Erythroblast (primary cell): ENCODE measurements around the gene EGLN1.

Experiments
- DNase-seq, 2 experiments: peaks; one replicate each; lab custom pipeline; 2025; lab: John Stamatoyannopoulos, UW
- GATA1 ChIP-seq: IDR thresholded peaks from 2 replicates; pipeline ENCODE4 v1.6.1; 2011; ENCODE audit warnings: low read depth, mild to moderate bottlenecking, control low read depth, low read length, moderate library complexity
- POLR2A ChIP-seq: IDR thresholded peaks from 2 replicates; pipeline ENCODE4 v1.6.1; 2011; ENCODE audit warnings: mild to moderate bottlenecking, low read length

Gene EGLN1

DNA sequence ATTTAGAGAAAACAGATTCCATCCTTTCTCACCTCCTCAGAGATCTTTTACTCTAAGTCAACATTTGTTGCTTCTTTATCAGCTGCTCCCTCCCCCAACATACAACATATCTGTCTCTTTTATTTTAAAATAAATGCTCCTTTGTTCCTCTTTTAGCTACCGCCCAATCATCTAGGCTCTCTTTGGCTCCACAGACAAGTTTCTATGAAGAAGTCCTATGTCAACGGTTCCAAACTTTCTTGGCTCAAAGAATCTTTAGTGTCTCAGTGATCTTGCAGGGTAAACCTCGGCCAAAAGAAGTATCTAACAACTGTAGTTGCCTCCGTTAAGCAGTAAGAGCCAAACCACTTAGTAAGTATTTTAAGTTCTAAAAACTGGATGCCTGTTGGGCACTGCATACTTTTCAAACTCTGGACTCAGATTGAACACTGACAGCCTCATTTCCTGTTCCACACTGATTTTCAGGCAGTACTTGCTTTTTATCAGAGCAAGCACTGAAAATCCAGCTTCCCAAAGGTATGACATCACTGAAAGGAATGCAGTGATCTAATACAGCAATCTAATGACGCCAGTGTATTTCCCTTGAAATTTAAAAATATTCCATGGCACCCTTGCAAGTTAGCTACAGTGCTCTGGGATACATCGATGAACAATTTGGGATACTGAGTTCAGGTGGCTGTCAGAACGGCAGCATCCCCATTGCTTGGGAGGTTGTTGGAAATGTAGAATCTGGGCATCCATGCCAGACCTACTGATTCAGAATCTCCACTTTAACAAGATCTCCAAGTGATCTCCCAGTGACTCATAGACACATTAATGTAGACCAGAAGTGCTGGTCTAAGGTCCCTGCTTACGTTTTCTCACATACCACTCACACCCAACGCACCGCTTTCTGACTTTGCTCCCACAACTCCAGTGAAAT lies 26.8 kb downstream of the EGLN1 start:
- no peak for TF ChIP-seq POLR2A
- no peak for TF ChIP-seq GATA1
- no peak for DNase-seq

DNA sequence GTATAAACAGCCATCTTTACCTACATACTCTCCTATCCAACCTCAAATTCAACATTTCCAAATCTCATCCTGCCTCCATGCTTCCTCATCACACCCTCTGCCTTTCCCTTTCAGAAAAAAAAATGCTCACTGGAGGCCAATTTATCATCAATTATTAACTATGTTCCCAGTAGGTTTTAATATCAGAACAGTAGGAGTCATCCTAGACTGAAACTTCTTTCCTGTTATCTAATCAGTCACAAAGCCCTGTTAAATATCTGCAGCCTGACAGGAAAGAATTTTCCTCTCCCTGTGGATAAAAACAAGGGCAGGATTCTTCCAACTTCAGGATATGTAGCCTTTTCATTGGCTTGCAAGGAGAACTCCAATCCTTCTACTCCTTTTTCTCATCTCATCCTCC lies 28.4 kb downstream of the EGLN1 start:
- no peak for DNase-seq
- no peak for TF ChIP-seq POLR2A
- TF ChIP-seq GATA1, result no peak

DNA sequence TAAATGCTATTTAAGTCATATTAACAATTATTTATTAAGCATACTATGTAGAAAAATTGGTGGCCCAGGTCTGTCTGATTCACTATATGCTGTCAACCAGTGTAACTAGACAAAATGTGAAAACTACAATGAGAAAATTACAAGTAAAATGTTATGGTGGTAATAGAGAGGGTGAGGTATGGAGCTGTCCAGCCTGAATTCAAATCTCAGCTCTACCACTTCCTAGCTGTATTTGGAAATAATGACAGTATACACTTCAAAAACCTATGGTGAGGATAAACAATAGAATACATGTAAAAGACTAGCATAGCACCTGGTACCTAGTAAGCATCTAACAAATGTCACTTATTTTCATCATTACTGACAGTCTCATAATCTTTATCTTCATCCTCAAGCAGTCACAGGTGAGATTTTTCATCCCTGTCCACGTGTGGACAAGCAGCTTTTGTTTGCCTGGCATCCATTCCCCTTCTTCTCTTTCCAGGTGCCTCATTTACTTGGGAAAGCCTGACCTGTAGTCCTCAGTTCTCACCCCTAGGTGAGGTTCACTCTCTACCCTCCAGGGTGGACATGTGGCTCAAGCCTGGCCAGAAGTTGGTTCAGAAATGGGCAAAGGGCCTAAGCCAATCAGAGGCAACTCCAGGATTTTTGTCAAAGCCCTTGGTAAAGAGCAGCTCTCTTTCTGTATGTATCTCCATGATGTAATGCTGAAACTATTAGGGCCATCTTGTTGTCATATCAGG lies 29.5 kb downstream of the EGLN1 start:
- no peak for TF ChIP-seq GATA1
- no peak for TF ChIP-seq POLR2A

DNA sequence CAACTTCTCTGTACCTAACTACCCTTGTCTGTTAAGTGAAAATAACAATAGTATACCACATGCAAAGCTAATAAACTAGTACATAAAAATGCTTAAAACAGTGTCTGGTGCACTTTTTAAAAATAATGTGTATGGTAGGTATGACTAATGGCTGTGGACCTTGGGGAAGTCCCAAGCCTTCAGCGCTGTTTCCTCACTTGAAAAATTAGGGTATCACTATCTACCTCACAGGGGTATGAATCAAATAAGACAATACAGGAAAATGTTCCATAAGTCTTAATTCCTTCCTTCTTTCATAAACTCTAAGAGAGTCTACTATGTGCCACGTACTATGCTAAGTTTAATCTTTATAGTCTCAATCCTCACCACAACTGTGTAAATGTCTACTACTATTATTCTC lies 32.0 kb downstream of the EGLN1 start:
- no peak for TF ChIP-seq POLR2A
- DNase-seq, result no peak

More for the DNA sequence above, 29.5 kb downstream of the EGLN1 start:
- DNase-seq, result no peak

DNA sequence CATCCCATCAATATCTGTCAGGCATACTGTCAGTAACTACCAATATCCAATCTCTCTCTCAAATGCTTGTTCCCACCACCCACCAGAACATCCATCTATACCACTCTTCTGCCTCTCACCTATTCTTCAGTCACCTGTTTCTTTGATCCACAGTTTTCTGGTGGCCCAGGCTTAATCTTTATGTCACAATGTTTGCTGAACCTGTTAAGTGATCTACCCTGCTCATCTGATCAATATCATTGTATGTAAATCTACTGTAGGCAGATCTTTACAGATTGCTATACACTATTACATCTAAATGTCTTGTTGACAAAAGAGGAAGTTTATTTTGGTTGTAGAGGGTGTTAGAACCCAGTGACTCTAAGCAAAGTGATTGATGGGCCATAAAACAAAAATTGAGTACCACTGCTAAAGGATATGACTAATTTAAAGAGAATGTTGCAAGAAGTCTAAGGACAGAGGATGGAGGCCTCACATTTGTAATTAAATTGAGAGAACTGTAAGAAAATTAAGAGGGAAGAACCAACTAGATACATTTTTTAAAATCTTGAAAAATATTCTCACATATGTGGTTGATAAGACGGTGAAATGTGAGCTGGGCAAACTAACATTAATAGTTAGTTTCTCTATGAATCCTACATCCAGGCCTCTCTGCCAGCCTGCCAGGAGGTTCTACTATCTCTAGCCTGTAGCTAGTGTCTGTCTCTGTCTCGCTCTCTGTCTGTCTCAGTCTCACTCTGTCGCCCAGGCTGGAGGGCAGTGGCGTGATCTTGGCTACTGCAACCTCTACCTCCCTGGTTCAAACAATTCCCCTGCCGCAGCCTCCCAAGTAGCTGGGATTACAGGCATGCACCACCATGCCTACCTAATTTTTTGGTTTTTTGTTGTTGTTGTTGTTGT lies 34.1 kb downstream of the EGLN1 start:
- no peak for TF ChIP-seq GATA1
- TF ChIP-seq POLR2A, result no peak
- DNase-seq, result no peak

DNA sequence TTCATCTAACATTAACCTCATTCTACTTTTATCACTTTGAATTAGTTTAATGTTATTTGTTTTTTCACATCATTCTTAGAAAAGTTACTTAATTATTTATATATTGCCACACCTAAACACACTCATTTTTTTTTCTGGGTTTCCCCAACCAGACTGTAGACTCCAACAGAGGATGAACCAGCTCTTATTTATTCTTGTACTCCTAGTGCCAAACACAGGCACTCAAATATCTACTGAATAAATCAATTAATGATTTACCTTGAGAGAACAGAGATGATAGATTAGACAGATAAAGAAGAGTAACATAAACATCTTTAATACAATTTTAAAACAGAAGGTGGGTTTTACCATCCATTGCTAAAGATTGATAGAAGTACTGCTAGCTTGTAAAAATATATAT lies 35.6 kb downstream of the EGLN1 start:
- TF ChIP-seq GATA1 (no peak), POLR2A (no peak)
- DNase-seq, result no peak

DNA sequence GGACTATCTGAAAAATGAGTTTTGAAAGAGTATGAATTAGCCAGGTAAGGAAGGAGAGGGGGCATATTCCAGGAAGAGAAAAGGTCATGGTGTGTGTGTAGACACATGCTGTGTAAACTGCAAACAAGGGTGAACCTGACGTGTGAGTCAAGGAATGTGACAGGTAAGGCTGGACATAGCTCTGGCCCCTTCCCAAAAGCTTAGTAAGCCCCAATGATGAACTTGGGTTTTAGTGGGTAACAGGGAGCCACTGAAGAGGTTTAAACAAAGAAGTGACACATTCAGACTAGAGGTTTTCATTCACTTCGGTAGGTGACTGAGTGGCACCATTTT lies 36.7 kb downstream of the EGLN1 start:
- no peak for DNase-seq
- TF ChIP-seq POLR2A, result no peak
- TF ChIP-seq GATA1, result no peak

DNA sequence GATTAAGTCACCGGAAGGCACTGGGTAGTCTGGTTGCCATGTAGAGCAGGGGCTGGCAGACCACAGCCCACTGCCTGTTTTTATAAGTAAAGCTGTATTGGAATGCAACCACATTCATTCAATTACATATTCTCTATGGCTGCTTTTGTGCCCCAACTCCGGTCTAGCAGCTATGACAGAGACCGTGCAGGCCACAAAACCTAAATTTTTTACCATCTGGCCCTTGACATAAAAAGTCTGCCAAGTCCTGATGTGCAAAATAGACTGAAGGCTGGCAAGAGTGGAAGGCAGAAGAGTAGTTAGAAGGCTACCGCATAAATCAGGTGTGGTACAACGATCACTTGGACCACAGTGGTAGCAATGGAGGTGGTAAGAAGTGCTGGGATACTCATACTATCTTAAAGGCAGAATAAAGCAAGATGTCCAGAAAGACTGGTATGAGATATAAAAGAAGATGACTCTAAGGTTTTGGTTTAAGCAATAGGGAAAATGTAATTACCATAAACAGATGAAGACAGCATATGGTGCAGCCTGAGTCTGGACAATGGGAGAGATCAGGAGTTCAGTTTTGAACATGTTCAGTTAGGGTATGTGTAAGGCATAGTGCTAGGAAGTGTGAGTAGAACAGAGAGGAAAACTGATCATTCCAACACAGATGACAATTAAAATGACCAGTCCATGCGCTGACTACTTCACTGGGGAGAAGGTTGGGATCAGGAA lies 37.2 kb downstream of the EGLN1 start:
- no peak for TF ChIP-seq GATA1
- no peak for TF ChIP-seq POLR2A
- DNase-seq, result no peak

DNA sequence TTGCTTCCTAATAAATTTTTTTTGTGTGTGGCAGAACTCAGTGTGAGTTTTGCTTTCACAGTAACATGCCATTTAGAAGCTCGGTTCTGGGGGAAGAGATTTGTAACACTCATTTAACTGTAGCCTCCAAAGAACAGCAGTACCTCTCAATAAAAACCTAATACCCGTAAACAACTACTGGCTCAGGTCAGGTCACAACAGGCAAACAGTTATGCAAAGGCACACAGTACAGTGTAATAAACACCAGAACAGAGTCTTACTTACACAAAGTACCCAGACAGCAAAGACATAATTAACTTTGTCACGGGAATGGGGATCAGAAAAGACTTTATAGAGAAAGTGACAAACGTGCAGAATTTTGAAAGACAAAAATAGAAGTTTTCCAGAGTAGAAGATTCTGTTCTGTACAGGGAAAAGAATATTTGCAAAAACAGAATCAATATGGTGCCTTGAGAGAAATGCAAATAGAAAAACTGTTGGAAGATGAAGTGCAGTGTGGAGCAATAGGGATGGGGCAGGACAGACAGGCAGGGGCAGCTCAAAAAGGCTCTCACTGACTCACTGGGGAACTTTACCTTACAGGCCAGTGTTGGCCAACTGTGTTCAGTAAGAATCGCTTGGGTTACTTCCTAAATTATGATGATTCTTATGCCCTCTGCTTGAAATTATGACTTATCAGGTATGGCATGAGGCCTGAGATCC lies 38.8 kb downstream of the EGLN1 start:
- no peak for TF ChIP-seq GATA1
- TF ChIP-seq POLR2A, result no peak
- DNase-seq, result no peak

DNA sequence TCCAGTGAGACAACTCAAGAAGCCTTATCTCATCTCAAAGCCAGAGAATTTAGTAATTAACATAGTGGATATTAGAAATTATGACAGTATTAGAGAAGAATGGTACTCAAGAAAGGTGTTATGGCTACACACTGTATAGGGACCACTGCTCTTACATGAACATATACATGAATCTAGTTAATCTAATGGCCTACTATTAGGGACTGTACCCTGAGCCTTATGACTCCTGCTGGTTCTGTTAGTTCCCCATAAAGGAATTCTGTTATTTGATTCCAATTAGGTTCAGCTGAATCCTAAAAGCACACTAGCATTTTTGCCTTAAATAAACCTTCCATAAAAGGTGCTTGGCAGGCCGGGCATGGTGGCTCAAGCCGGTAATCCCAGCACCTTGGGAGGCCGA lies 39.7 kb downstream of the EGLN1 start:
- no peak for TF ChIP-seq POLR2A
- no peak for TF ChIP-seq GATA1
- no peak for DNase-seq

DNA sequence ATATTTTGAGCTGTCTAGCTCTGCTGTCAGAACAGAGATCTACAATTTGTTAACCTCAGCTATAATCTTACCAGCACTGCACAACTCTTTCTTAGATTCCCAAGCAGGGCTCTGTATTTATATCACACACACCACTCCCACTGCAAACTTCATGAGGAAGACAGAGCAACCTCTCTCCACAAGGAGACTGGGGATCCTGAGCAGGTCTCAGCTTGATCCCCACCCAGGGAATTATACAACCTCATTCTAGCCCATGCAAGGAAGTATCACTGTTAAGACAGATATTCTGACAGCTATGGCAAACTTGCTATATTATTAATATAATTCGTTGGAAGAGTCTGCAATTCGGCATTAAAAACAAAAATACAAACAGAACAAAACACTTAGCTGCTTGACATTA lies 40.4 kb downstream of the EGLN1 start:
- TF ChIP-seq GATA1, result no peak
- TF ChIP-seq POLR2A, result no peak
- no peak for DNase-seq

DNA sequence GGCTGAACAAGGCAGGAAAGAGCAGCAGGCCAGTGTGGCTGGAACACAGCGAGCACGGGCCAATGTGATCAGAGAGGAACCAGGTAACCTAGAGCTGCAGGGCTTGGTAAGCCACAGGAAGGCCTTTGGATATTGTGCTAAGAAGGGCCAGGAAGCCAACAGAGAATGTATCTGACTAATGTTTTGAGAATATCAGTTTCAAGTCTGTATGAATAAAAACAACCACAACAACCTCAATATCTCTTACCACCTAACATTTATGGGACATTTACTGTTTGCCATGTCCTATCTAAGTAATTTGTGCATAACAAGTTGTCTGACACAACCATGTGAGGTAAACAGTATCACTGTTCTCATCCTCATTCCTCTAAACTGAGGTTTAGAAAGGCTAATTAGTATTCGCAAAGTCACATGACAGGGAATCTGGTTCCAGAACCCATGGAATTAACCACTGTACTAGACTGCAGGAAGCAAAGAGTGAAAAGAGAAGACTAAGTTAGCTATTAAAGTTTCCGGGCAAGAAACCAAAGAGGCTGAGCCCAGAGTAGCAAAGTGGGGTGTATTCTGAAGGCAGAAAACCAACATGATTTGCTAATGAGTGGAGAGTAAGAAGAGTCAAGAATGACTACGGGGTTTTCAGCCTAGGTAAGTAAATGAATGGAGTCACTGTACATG lies 45.1 kb downstream of the EGLN1 start:
- DNase-seq, result no peak
- TF ChIP-seq GATA1, result no peak
- TF ChIP-seq POLR2A, result no peak
